Smooth muscle cell (in vitro differentiated cells): ENCODE measurements around the gene CCM2L. TPM values are rescaled to one million over a fixed set of nuclear protein-coding genes. Genes with fewer than 3 reads are reported as not detected.

Experiments
- DNase-seq: peaks from one replicate; lab custom pipeline; 2025; ENCODE audit not compliant: unreplicated experiment; lab: John Stamatoyannopoulos, UW
- H2AFZ ChIP-seq: fragments of 200-600 bp; sonication (generic); 2 replicates; pipeline ENCODE4 v1.6.0; 2016; ENCODE audit warnings: antibody characterized with exemption, low read depth, mild to moderate bottlenecking
- H3F3A ChIP-seq: fragments of 200-600 bp; sonication (generic); 2 replicates; pipeline ENCODE4 v1.6.0; 2017; ENCODE audit warnings: antibody characterized with exemption, low read depth
- H3K27ac ChIP-seq: fragments of 200-600 bp; sonication (generic); 2 replicates; pipeline ENCODE4 v1.5.1; 2016; ENCODE audit warnings: low read depth, mild to moderate bottlenecking
- H3K27me3 ChIP-seq: fragments of 200-600 bp; sonication (generic); 2 replicates; pipeline ENCODE4 v1.6.1; 2016; ENCODE audit warnings: low read depth, mild to moderate bottlenecking
- H3K36me3 ChIP-seq: fragments of 200-600 bp; sonication (generic); 2 replicates; pipeline ENCODE4 v1.5.1; 2016; ENCODE audit warnings: low read depth
- H3K4me1 ChIP-seq: fragments of 200-600 bp; sonication (generic); 2 replicates; pipeline ENCODE4 v1.5.1; 2016; ENCODE audit warnings: low read depth
- H3K4me2 ChIP-seq: fragments of 200-600 bp; sonication (generic); 2 replicates; pipeline ENCODE4 v1.6.0; 2016; ENCODE audit warnings: mild to moderate bottlenecking
- H3K4me3 ChIP-seq: fragments of 200-600 bp; sonication (generic); 2 replicates; pipeline ENCODE4 v1.5.1; 2016; ENCODE audit warnings: mild to moderate bottlenecking
- H3K79me2 ChIP-seq: fragments of 200-600 bp; sonication (generic); 2 replicates; pipeline ENCODE4 v1.6.0; 2016; ENCODE audit warnings: low read depth, mild to moderate bottlenecking
- H3K9ac ChIP-seq: fragments of 200-600 bp; sonication (generic); 2 replicates; pipeline ENCODE4 v1.6.0; 2016; ENCODE audit warnings: low read depth
- H3K9me3 ChIP-seq: fragments of 200-600 bp; sonication (generic); replicated peaks from 2 replicates; pipeline ENCODE4 v1.5.1; 2016; ENCODE audit warnings: low read depth
- H4K20me1 ChIP-seq: fragments of 200-600 bp; sonication (generic); 2 replicates; pipeline ENCODE4 v1.6.0; 2016; ENCODE audit warnings: low read depth
- CTCF ChIP-seq: fragments of 200-600 bp; sonication (generic); IDR thresholded peaks from 2 replicates; pipeline ENCODE4 v1.5.1; 2017; ENCODE audit warnings: borderline replicate concordance, mild to moderate bottlenecking, antibody characterized with exemption; ENCODE audit not compliant: insufficient read depth, poor library complexity, severe bottlenecking
- WGBS: methylation state at CpG from one replicate; pipeline ENCODE4 v1.1.7; 2016; ENCODE audit warnings: low lambda C conversion rate; 5-methylcytosine and 5-hydroxymethylcytosine counted together
- polyA plus RNA-seq: library from polyadenylated mRNA; unstranded; fragments of >200 nt; fragmentation: Nextera tagmentation; extraction: Ambion mirVana; gene quantifications from 2 replicates; pipeline ENCODE4 v1.2.1, GENCODE V29; 2016
- total RNA-seq: library from RNA; depleted of rRNA; stranded (reverse); fragments of >200 nt; gene quantifications from 2 replicates; pipeline ENCODE4 v1.2.3, GENCODE V29; 2014

CCM2L gene
- total and polyA plus RNA-seq, 2 experiments from 2014 or later: 0.27 TPM; not detected in 1

DNA sequence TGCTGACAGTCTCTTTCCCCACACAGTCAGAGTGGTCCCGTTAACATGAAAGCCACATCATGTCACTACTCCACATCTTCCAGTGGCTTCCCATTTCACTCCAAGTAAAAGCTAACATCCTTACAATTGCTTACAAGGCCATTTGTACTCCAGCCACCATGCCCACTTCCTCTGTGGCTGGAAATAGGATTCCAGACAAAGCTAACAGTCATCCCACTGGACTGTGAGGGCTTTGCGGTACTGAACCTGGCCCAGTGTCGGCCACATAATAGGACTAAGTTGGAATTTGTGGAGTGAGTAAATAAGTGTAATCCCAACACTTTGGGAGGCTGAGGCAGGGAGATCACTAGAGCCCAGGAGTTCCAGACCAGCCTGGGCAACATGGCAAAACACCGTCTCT lies 10.9 kb downstream of the CCM2L start:
- no peak for TF ChIP-seq CTCF
- no peaks in the 10 kb centered on the region for H3K79me2 ChIP-seq
- peaks cover 4% of the 10 kb centered on the region for H3K4me1 ChIP-seq
- H4K20me1 ChIP-seq: no peaks in the 10 kb centered on the region
- WGBS: 62% methylated on average over 4 of the region's 4 CpGs
- H3K27ac ChIP-seq: no peak overlapping the region
- no peak overlapping the region for H3K4me3 ChIP-seq
- peaks cover 8% of the 10 kb centered on the region for H3F3A ChIP-seq
- no peak overlapping the region for H3K4me2 ChIP-seq
- no peak overlapping the region for H2AFZ ChIP-seq
- H3K9me3 ChIP-seq: no peaks in the 10 kb centered on the region
- H3K27me3 ChIP-seq: peaks cover 69% of the 10 kb centered on the region
- no peaks in the 10 kb centered on the region for H3K36me3 ChIP-seq
- no peak for DNase-seq
- H3K9ac ChIP-seq: no peak overlapping the region

- no peaks in the 10 kb centered on the region for H3K36me3 ChIP-seq
- no peaks in the 10 kb centered on the region for H3F3A ChIP-seq
- no peaks in the 10 kb centered on the region for H4K20me1 ChIP-seq
- peaks cover 37% of the 10 kb centered on the region for H3K27me3 ChIP-seq
- no peaks in the 10 kb centered on the region for H3K4me1 ChIP-seq
- no peak overlapping the region for H2AFZ ChIP-seq
- no peaks in the 10 kb centered on the region for H3K79me2 ChIP-seq
- 90% methylated on average over 6 of the region's 6 CpGs for WGBS
- H3K9me3 ChIP-seq: no peaks in the 10 kb centered on the region
- no peak for TF ChIP-seq CTCF
- H3K27ac ChIP-seq: no peak overlapping the region
- no peak for DNase-seq
- no peak overlapping the region for H3K4me3 ChIP-seq
- H3K9ac ChIP-seq: no peak overlapping the region
- H3K4me2 ChIP-seq: no peak overlapping the region
Observed at GRCh38 chr20:32024683-32025295, 14.6 kb downstream of the CCM2L start.

DNA sequence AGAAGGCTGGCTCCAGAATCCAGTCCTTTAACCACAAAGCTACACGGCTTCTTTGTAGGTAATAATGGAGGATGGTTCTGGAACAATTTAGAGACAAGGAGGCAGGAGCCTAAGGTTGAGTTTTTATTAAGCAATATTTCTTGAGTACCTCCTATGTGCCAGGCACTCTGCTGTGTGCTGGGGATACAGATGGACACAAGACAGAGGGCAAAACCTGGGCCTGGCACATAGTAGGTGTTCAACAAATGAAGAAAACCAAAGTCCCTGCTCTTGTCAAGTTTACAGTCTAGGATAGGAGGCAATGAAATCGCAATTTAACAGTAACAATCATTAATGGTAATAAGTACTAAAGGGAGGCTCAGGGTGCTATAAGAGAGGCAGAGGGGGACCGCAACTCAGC lies 17.4 kb downstream of the CCM2L start:
- Histone ChIP-seq H3K4me2 (no peak overlapping the region), H3K4me1 (no peaks in the 10 kb centered on the region), H2AFZ (no peak overlapping the region), H3K27ac (no peak overlapping the region), H3K27me3 (peaks cover 24% of the 10 kb centered on the region), H3K4me3 (no peak overlapping the region), H4K20me1 (no peaks in the 10 kb centered on the region), H3K9ac (no peak overlapping the region), H3K36me3 (no peaks in the 10 kb centered on the region), H3K9me3 (no peaks in the 10 kb centered on the region), H3K79me2 (no peaks in the 10 kb centered on the region), H3F3A (no peaks in the 10 kb centered on the region)
- WGBS: 93% methylated on average over 3 of the region's 3 CpGs
- DNase-seq: no peak
- TF ChIP-seq CTCF: no peak

GRCh38 chr20:32028647-32029372 lies 18.6 kb downstream of the CCM2L start:
- DNase-seq: no peak
- WGBS: 56% methylated on average over 12 of the region's 12 CpGs
- H3F3A ChIP-seq: no peaks in the 10 kb centered on the region
- no peak overlapping the region for H3K9ac ChIP-seq
- H3K4me3 ChIP-seq: no peak overlapping the region
- no peak for TF ChIP-seq CTCF
- H3K4me2 ChIP-seq: no peak overlapping the region
- H3K36me3 ChIP-seq: no peaks in the 10 kb centered on the region
- H3K27me3 ChIP-seq: peaks cover 29% of the 10 kb centered on the region
- no peaks in the 10 kb centered on the region for H4K20me1 ChIP-seq
- H3K4me1 ChIP-seq: no peaks in the 10 kb centered on the region
- no peak overlapping the region for H2AFZ ChIP-seq
- no peak overlapping the region for H3K27ac ChIP-seq
- no peaks in the 10 kb centered on the region for H3K9me3 ChIP-seq
- no peaks in the 10 kb centered on the region for H3K79me2 ChIP-seq
